Choroid plexus epithelial cell (primary cell): ENCODE results near the gene INAFM2.

Experiments used
- DNase-seq: peaks from one replicate; pipeline ENCODE4 v3.0.0-alpha.2; 2010; ENCODE audit warnings: low read depth
- H3K4me3 ChIP-seq: 2 replicates; pipeline ENCODE4 v1.5.1; 2011; ENCODE audit warnings: low read depth, mild to moderate bottlenecking, control low read depth, low read length, moderate library complexity
- TF ChIP-seq, protein P1 (sequence below): conservative IDR thresholded peaks from 2 replicates; pipeline ENCODE4 v1.5.1; 2011; ENCODE audit warnings: low read depth, mild to moderate bottlenecking, control low read depth, inconsistent platforms, low read length, moderate library complexity

INAFM2 gene

DNA sequence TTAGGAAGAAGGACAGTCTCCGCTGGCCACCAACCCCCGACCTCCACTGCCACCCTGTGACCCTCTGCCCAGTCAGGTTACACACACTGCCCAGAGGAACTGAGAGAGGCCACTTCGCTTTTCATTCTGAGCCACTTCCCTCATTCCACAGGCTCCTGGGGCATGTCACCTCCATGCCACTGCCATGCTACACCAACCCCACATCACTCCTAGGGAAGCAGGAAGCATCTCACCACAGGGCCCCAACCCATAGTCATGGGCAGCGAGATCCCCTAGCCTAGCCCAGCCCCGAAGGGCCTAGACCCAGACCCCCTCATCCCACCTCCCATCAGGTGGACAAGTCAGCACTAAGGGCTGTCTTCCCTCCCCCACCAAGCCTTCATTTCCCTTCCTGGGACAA is 17.1 kb upstream of the INAFM2 start:
- no peak overlapping the region for H3K4me3 ChIP-seq
- TF ChIP-seq, protein P1, sequence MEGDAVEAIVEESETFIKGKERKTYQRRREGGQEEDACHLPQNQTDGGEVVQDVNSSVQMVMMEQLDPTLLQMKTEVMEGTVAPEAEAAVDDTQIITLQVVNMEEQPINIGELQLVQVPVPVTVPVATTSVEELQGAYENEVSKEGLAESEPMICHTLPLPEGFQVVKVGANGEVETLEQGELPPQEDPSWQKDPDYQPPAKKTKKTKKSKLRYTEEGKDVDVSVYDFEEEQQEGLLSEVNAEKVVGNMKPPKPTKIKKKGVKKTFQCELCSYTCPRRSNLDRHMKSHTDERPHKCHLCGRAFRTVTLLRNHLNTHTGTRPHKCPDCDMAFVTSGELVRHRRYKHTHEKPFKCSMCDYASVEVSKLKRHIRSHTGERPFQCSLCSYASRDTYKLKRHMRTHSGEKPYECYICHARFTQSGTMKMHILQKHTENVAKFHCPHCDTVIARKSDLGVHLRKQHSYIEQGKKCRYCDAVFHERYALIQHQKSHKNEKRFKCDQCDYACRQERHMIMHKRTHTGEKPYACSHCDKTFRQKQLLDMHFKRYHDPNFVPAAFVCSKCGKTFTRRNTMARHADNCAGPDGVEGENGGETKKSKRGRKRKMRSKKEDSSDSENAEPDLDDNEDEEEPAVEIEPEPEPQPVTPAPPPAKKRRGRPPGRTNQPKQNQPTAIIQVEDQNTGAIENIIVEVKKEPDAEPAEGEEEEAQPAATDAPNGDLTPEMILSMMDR, result no peak
- DNase-seq, result no peak

DNA sequence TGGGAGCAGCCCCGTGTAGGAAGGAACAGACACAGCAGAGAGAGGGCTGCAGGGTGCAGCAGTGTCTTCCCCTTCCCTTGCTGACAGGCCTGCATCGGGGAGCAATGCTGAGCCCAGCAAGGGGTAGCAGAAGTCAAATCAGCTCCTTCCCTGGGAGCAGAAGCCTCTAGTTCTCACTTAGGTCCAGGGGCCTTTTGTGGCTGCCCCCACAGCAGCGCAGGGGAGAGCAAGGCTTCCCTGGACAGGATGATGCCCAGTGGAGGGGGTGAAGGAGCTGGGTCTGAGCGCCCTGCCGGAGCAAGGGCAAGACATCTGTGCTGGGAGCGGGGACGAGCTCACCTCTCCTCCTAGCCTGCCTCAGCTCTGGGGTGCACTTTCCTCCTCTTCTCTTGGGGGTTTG is 16.6 kb upstream of the INAFM2 start:
- DNase-seq, result no peak
- no peak overlapping the region for H3K4me3 ChIP-seq
- TF ChIP-seq, protein P1, result no peak

DNA sequence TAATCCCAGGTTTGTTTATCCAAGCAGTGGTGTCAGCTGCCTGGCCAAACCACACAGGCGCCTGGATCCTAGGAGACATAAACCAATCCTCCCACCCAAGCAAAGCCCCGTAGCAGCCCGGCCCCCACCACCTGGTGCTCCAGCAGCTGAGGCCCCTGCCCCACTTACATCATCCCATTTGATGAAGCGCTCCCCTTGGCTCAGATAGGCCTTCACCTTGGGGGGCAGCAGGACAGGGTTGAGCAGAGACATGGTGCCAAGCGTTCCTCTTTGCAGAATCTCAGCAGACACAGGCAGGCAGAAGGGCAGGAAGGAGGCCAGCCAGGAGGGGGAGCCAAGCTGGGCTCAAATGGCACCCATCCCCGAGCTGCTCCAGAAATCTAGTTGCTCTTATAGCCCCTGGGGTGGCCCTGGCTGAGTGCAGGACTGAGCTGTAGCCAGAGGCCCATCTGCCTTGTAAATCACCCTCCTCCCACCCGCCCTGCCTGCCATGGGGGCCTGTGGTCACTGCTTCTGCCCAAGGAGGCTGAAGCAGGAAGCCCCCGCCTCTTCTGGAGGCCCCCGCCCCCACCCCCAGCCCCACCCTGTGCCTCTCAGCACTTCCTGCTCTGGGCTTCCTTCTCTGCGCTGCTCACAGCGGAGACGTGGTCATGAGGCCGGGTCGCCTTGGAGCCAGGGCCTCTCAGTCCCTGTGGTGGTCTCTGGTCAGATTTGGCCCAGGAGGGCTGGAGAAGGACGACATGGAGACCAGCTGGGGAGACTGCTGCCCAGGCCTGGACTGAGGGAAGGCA is 15.9 kb upstream of the INAFM2 start, which contains the start of gene PLCB2:
TSS of gene PLCB2 (minus strand) at position 515 of the 791 bp plus-strand sequence. CDS start at position 252, 263 bp downstream.
- no peak within 1 kb of the TSS for H3K4me3 ChIP-seq
- DNase-seq, result no peak

DNA sequence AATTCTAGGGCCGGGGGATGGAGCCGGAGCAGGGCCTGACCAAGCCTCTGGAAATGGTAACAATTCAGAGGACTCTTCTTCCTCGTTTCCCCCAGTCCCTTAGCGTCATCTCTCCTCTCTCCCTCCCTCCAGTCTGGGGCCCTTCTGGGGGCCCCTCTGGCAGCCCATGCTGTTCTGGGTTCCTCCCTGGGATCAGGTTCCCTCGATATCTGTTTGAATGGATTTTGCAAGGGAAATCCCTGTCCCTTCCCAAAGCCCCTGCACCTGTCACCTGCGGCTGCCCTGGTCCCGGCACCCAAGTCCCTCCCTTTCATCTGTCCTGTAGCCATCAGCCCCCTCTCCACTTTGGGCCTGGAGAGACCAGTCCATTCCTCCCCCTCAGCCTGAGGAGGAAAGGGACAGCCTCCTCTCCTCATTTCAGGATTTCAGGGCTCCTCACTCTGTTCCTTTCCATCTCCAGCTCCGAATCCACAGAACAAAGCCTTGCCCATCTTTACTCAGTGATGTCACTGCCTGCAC is 14.1 kb upstream of the INAFM2 start:
- no peak overlapping the region for H3K4me3 ChIP-seq
- no peak for DNase-seq
- TF ChIP-seq, protein P1, result no peak

More for the DNA sequence above, 15.9 kb upstream of the INAFM2 start, which contains the start of gene PLCB2:
- TF ChIP-seq, protein P1, result peak; percentile 48

DNA sequence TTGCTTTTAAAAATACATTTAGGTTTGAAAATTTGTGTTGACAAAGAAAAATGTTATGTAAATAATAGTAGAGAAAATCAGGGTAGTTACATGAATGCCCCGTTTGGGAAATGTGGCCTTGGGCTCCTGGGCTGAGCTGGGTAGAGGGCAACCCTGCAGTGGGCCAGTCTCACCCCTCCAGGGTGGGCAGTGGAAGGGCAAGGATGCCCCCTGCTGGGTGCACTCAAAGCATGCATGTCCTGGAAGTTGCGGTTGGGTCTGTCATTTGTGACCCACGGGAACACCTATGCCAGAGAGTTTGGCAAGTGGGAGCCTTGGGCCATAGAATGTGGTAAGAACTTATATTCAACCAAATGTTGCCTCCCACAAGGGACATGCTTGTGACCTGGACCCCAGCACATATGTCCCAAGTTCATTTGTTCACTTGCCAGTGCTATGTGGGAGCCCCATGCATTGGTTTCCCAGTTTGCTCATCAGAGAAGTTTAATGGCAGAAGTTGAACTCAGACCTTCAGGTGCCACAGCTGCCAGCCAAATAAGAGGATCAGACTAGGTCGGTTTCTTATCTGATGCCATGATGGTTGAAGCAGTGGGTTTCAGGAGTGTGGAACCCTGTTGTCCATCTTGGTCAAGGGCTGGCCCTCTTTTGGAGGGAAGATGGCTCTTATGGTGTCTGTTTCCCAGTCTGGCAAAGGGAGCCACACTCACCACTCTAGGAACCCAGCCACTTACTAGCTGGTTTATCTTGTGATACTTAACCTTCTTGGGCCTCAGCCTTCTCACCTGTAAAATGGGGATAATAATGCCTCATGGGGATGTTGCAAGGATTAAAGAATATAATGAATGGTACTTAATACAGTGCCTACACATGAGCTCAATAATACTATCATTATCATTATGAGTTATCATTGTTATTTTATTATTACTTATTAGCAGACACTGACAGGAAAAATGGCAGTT is 13.2 kb upstream of the INAFM2 start:
- no peak overlapping the region for H3K4me3 ChIP-seq
- TF ChIP-seq, protein P1, result peak; percentile 82
- no peak for DNase-seq

DNA sequence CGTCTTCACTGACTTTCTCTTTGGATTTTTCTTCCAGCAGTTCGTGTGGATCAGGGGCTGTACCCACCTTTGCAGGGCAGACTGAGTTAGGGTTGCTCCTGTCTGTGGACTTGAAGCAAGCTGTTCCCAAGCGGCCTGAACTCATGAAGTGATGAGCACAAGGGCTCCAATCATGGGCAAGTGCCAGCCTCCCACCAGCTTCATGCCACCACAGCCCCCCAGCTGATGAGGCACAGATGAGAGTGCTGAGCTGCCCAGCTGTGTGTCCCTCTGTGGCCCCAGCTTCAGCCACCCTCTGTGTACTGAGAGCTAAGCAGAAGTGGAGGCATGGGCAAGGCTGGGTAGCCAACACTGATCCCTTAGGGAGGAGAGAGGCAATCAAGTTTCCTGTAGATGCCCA is 12.5 kb upstream of the INAFM2 start:
- TF ChIP-seq, protein P1, result no peak
- DNase-seq, result no peak
- no peak overlapping the region for H3K4me3 ChIP-seq
